Body of pancreas (tissue), 4 donors: ENCODE measurements around the gene MRPS35.

Experiments used
- CTCF ChIP-seq, 7 experiments: fragments of 450-650 bp in 4 of 7; fragments of 200-600 bp in 3 of 7; sonication (generic) in 3 of 7; IDR thresholded peaks; one replicate each; pipeline ENCODE4 v1.5.1; 2016 to 2019; ENCODE audit warnings: antibody characterized with exemption in 7 of 7
- POLR2A ChIP-seq, 3 donors: fragments of 450-650 bp; IDR thresholded peaks; one replicate each; pipeline ENCODE4 v1.6.1; 2016; ENCODE audit warnings: antibody characterized with exemption in 3 of 3, mild to moderate bottlenecking in 2 of 3

GRCh38 chr12:27674989-27675388 lies 35.6 kb upstream of the MRPS35 start:
- TF ChIP-seq CTCF (IDR thresholded peaks at IDR 0.05) (no peak), POLR2A (IDR thresholded peaks at IDR 0.05) (no peak)
